HUES64 (cell line): Measurements from ENCODE around the gene LHPP.

Experiments
- H3K27ac ChIP-seq: 2 replicates; pipeline ENCODE4 v1.7.0; 2013; ENCODE audit warnings: low read depth, low read length, inconsistent platforms
- H3K27me3 ChIP-seq: 2 replicates; pipeline ENCODE4 v1.6.1; 2013; ENCODE audit warnings: mild to moderate bottlenecking, low read length; ENCODE audit not compliant: insufficient read depth
- H3K36me3 ChIP-seq: 2 replicates; pipeline ENCODE4 v1.6.1; 2013; ENCODE audit warnings: mild to moderate bottlenecking, low read length; ENCODE audit not compliant: insufficient read depth
- H3K4me1 ChIP-seq: 2 replicates; pipeline ENCODE4 v1.6.1; 2013; ENCODE audit warnings: mild to moderate bottlenecking, low read length, moderate library complexity; ENCODE audit not compliant: insufficient read depth
- H3K4me3 ChIP-seq: 2 replicates; pipeline ENCODE4 v1.5.1; 2013; ENCODE audit warnings: mild to moderate bottlenecking, low read length, moderate library complexity
- H3K9ac ChIP-seq: 2 replicates; pipeline ENCODE4 v1.6.1; 2013; ENCODE audit warnings: mild to moderate bottlenecking, low read depth, low read length
- H3K9me3 ChIP-seq: 2 replicates; pipeline ENCODE4 v1.6.1; 2013; ENCODE audit warnings: low read depth, low read length; ENCODE audit not compliant: insufficient read depth
- WGBS: fragments of 150-250, 120-280 bp; methylation state at CpG from one replicate; pipeline ENCODE4 v1.1.7; 2013; ENCODE audit warnings: missing lambda C conversion rate; 5-methylcytosine and 5-hydroxymethylcytosine counted together

The LHPP gene

GRCh38 chr10:124619195-124619594, 157.6 kb downstream of the LHPP start:
- Histone ChIP-seq H3K9ac (no peak overlapping the region), H3K4me1 (0 out of 2 replicates have a peak, but pooled peaks cover 4% of the 10 kb centered on the region), H3K27me3 (no peaks in the 10 kb centered on the region), H3K9me3 (no peaks in the 10 kb centered on the region), H3K27ac (no peak overlapping the region), H3K36me3 (no peaks in the 10 kb centered on the region), H3K4me3 (no peak overlapping the region)
- 91% methylated on average over 9 of the region's 9 CpGs for WGBS

GRCh38 chr10:124619802-124620490, 158.3 kb downstream of the LHPP start:
- WGBS: 94% methylated on average over 26 of the region's 26 CpGs
- Histone ChIP-seq H3K27me3 (no peaks in the 10 kb centered on the region), H3K27ac (no peak overlapping the region), H3K9ac (no peak overlapping the region), H3K36me3 (no peaks in the 10 kb centered on the region), H3K4me1 (0 out of 2 replicates have a peak, but pooled peaks cover 4% of the 10 kb centered on the region), H3K9me3 (no peaks in the 10 kb centered on the region), H3K4me3 (no peak overlapping the region)

GRCh38 chr10:124621637-124622036, 160.0 kb downstream of the LHPP start:
- H3K4me3 ChIP-seq: no peak overlapping the region
- no peak overlapping the region for H3K27ac ChIP-seq
- H3K36me3 ChIP-seq: no peaks in the 10 kb centered on the region
- peaks cover 2% of the 10 kb centered on the region; the same call in 1 of the 2 replicates for H3K4me1 ChIP-seq
- H3K9ac ChIP-seq: no peak overlapping the region
- no peaks in the 10 kb centered on the region for H3K9me3 ChIP-seq
- H3K27me3 ChIP-seq: no peaks in the 10 kb centered on the region
- WGBS: 95% methylated on average over 13 of the region's 13 CpGs

- Histone ChIP-seq H3K4me3 (no peak overlapping the region), H3K27ac (no peak overlapping the region), H3K9ac (no peak overlapping the region; the same call in 1 of the 2 replicates), H3K4me1 (peaks cover 7% of the 10 kb centered on the region; the same call in 1 of the 2 replicates), H3K27me3 (no peaks in the 10 kb centered on the region), H3K36me3 (no peaks in the 10 kb centered on the region), H3K9me3 (no peaks in the 10 kb centered on the region)
- WGBS: 95% methylated on average over 13 of the region's 13 CpGs
Observed at GRCh38 chr10:124622158-124622557, 160.5 kb downstream of the LHPP start.

GRCh38 chr10:124622866-124623536, 161.4 kb downstream of the LHPP start:
- no peaks in the 10 kb centered on the region for H3K36me3 ChIP-seq
- no peak overlapping the region for H3K27ac ChIP-seq

GRCh38 chr10:124624006-124624405, 162.4 kb downstream of the LHPP start:
- no peak overlapping the region for H3K9ac ChIP-seq
- WGBS: 93% methylated on average over 13 of the region's 13 CpGs
- H3K9me3 ChIP-seq: no peaks in the 10 kb centered on the region
- no peaks in the 10 kb centered on the region for H3K36me3 ChIP-seq
- H3K4me3 ChIP-seq: no peak overlapping the region
- peaks cover 11% of the 10 kb centered on the region; the same call in 1 of the 2 replicates for H3K4me1 ChIP-seq
- no peak overlapping the region for H3K27ac ChIP-seq
- no peaks in the 10 kb centered on the region for H3K27me3 ChIP-seq

More at GRCh38 chr10:124622866-124623536, 161.4 kb downstream of the LHPP start:
- Histone ChIP-seq H3K4me3 (no peak overlapping the region), H3K27me3 (no peaks in the 10 kb centered on the region), H3K9ac (no peak overlapping the region), H3K4me1 (peaks cover 11% of the 10 kb centered on the region; the same call in 1 of the 2 replicates), H3K9me3 (no peaks in the 10 kb centered on the region)
- 92% methylated on average over 31 of the region's 31 CpGs for WGBS

- H3K9me3 ChIP-seq: no peaks in the 10 kb centered on the region
- H3K27ac ChIP-seq: no peak overlapping the region
- 96% methylated on average over 9 of the region's 9 CpGs for WGBS
- no peak overlapping the region for H3K4me3 ChIP-seq
- H3K36me3 ChIP-seq: no peaks in the 10 kb centered on the region
- H3K4me1 ChIP-seq: peaks cover 11% of the 10 kb centered on the region; the same call in 1 of the 2 replicates
- no peak overlapping the region for H3K9ac ChIP-seq
- no peaks in the 10 kb centered on the region for H3K27me3 ChIP-seq
Observed at GRCh38 chr10:124624466-124624865, 162.8 kb downstream of the LHPP start.

- no peak overlapping the region for H3K4me3 ChIP-seq
- no peak overlapping the region for H3K27ac ChIP-seq
- peaks cover 11% of the 10 kb centered on the region; the same call in 1 of the 2 replicates for H3K4me1 ChIP-seq
- no peaks in the 10 kb centered on the region for H3K36me3 ChIP-seq
- no peak overlapping the region for H3K9ac ChIP-seq
- no peaks in the 10 kb centered on the region for H3K9me3 ChIP-seq
- H3K27me3 ChIP-seq: no peaks in the 10 kb centered on the region
- 92% methylated on average over 16 of the region's 16 CpGs for WGBS
Observed at GRCh38 chr10:124624895-124625294, 163.3 kb downstream of the LHPP start.

GRCh38 chr10:124625831-124626238, 164.2 kb downstream of the LHPP start:
- Histone ChIP-seq H3K9me3 (no peaks in the 10 kb centered on the region), H3K4me1 (peaks cover 11% of the 10 kb centered on the region; the same call in 1 of the 2 replicates), H3K36me3 (no peaks in the 10 kb centered on the region), H3K4me3 (no peak overlapping the region), H3K27me3 (no peaks in the 10 kb centered on the region), H3K27ac (no peak overlapping the region), H3K9ac (no peak overlapping the region)
- WGBS: 96% methylated on average over 23 of the region's 23 CpGs

GRCh38 chr10:124626759-124627380, 165.2 kb downstream of the LHPP start:
- Histone ChIP-seq H3K4me1 (peaks cover 11% of the 10 kb centered on the region; the same call in 1 of the 2 replicates), H3K9ac (no peak overlapping the region), H3K27ac (peak overlapping the region; percentile 63; the same call in 1 of the 2 replicates), H3K27me3 (no peaks in the 10 kb centered on the region), H3K9me3 (no peaks in the 10 kb centered on the region), H3K36me3 (no peaks in the 10 kb centered on the region), H3K4me3 (no peak overlapping the region)
- 77% methylated on average over 13 of the region's 13 CpGs for WGBS
